GM18502 (cell line): ENCODE results near the gene RXFP1.

Experiments used
- ATAC-seq: cut with Tn5 transposase; IDR thresholded peaks from one replicate; pipeline ENCODE4 v1.9.1; 2021; ENCODE audit warnings: mild to moderate bottlenecking; ENCODE audit not compliant: unreplicated experiment, poor library complexity

Gene RXFP1

GRCh38 chr4:158521484-158522088 is at the start of gene RXFP1:
TSS of gene RXFP1 (plus strand) at chr4:158521882. CDS start at chr4:158521977, 95 bp downstream.
- ATAC-seq, result no peak

GRCh38 chr4:158481811-158482210 is 39.9 kb upstream of the RXFP1 start:
- no peak for ATAC-seq

GRCh38 chr4:158484173-158484885 is 37.4 kb upstream of the RXFP1 start:
- ATAC-seq, result no peak

GRCh38 chr4:158490629-158491028 is 31.1 kb upstream of the RXFP1 start:
- ATAC-seq, result no peak

- no peak for ATAC-seq
These were observed 29.3 kb upstream of the RXFP1 start for GRCh38 chr4:158492391-158492790.

GRCh38 chr4:158496030-158496741 is 25.5 kb upstream of the RXFP1 start:
- no peak for ATAC-seq

- no peak for ATAC-seq
These were observed 21.6 kb upstream of the RXFP1 start for GRCh38 chr4:158500054-158500453.

- no peak for ATAC-seq
These were observed 8.4 kb upstream of the RXFP1 start for GRCh38 chr4:158513256-158513655.

- ATAC-seq, result no peak
These were observed 2.5 kb upstream of the RXFP1 start for GRCh38 chr4:158519226-158519625.

- ATAC-seq, result no peak
These were observed 2.4 kb downstream of the RXFP1 start for GRCh38 chr4:158523990-158524535.

- no peak for ATAC-seq
These were observed 5.8 kb downstream of the RXFP1 start for GRCh38 chr4:158527516-158527915.

- ATAC-seq, result no peak
These were observed 7.8 kb downstream of the RXFP1 start for GRCh38 chr4:158529505-158529904.

GRCh38 chr4:158530381-158530780 is 8.7 kb downstream of the RXFP1 start:
- no peak for ATAC-seq

- ATAC-seq, result no peak
These were observed 9.2 kb downstream of the RXFP1 start for GRCh38 chr4:158530898-158531297.

- ATAC-seq, result no peak
These were observed 11.0 kb downstream of the RXFP1 start for GRCh38 chr4:158532556-158533231.

- no peak for ATAC-seq
These were observed 13.0 kb downstream of the RXFP1 start for GRCh38 chr4:158534727-158535126.

- peak; percentile 71 for ATAC-seq
These were observed 13.5 kb downstream of the RXFP1 start for GRCh38 chr4:158535130-158535614.

- no peak for ATAC-seq
These were observed 15.2 kb downstream of the RXFP1 start for GRCh38 chr4:158536833-158537232.

- ATAC-seq, result no peak
These were observed 16.5 kb downstream of the RXFP1 start for GRCh38 chr4:158538176-158538575.

- ATAC-seq, result no peak
These were observed 17.2 kb downstream of the RXFP1 start for GRCh38 chr4:158538911-158539310.
